NB4 (cell line): ENCODE data around the gene GXYLT2.

Experiments used
- CTCF ChIP-seq: IDR thresholded peaks from one replicate; pipeline ENCODE4 v1.5.1; 2012; ENCODE audit warnings: low read depth, low read length
- MYC ChIP-seq: IDR thresholded peaks from 2 replicates; pipeline ENCODE4 v1.6.1; 2011; ENCODE audit warnings: low read depth, low read length
- POLR2A ChIP-seq: IDR thresholded peaks from 2 replicates; pipeline ENCODE4 v1.6.1; 2011; ENCODE audit warnings: mild to moderate bottlenecking; ENCODE audit not compliant: insufficient read length; ENCODE audit errors: extremely low read depth

DNA sequence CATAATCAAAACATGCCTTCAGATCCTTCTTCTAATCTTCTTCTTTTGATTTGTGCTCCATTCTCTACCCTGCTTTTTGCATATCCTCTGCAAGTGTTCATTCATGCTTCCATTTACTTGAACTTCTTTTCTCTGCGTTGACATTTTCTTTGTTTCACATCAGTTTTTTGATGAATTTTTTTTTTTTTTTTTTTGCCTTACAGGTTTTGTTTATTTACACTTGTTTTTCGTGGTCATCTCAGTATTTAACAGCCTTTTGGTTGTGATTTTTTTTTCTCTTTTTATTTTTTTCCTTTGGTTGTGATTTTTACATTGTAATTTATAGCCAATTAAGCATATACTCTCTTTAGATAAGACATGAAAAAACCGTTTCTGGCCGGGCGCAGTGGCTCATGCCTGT lies 27.8 kb upstream of the GXYLT2 start:
- TF ChIP-seq CTCF (no peak), POLR2A (no peak), MYC (no peak)
